HG03045 (cell line): ENCODE data around the gene FETUB.

Experiments used
- ATAC-seq: cut with Tn5 transposase; IDR thresholded peaks from one replicate; pipeline ENCODE4 v1.9.1; 2021; ENCODE audit warnings: mild to moderate bottlenecking, moderate library complexity; ENCODE audit not compliant: unreplicated experiment

The FETUB gene

GRCh38 chr3:186639778-186640472 is at the start of gene FETUB:
Gene FETUB, plus strand, starts transcription at chr3:186640399. Its CDS starts 62 bp downstream, at chr3:186640461.
- no peak for ATAC-seq

GRCh38 chr3:186590580-186591295 is 49.5 kb upstream of the FETUB start:
- no peak for ATAC-seq

GRCh38 chr3:186592682-186593081 is 47.5 kb upstream of the FETUB start:
- no peak for ATAC-seq

- ATAC-seq: no peak
These were observed 46.3 kb upstream of the FETUB start for GRCh38 chr3:186593862-186594261.

GRCh38 chr3:186594591-186595113 is 45.5 kb upstream of the FETUB start:
- ATAC-seq: no peak

GRCh38 chr3:186596568-186597287 is 43.5 kb upstream of the FETUB start:
- no peak for ATAC-seq

- ATAC-seq: no peak
These were observed 42.0 kb upstream of the FETUB start for GRCh38 chr3:186598108-186598784.

DNA sequence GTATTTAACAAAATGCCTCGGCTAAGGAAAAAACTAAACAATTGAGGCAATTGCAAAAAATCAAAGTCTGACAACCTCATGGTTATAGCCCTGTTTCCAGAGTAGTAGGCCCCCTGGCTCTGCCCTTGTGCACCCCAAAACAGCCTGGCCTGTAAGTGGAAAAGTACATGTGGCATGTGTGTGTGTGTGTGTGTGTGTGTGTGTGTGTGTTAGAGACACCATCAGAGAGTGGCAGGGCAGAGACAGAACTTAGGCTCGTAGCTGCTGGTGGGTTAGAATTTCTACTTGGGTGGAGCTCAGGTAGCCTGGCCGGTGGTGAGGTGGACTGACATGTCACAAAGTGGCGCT is 41.4 kb upstream of the FETUB start:
- no peak for ATAC-seq

DNA sequence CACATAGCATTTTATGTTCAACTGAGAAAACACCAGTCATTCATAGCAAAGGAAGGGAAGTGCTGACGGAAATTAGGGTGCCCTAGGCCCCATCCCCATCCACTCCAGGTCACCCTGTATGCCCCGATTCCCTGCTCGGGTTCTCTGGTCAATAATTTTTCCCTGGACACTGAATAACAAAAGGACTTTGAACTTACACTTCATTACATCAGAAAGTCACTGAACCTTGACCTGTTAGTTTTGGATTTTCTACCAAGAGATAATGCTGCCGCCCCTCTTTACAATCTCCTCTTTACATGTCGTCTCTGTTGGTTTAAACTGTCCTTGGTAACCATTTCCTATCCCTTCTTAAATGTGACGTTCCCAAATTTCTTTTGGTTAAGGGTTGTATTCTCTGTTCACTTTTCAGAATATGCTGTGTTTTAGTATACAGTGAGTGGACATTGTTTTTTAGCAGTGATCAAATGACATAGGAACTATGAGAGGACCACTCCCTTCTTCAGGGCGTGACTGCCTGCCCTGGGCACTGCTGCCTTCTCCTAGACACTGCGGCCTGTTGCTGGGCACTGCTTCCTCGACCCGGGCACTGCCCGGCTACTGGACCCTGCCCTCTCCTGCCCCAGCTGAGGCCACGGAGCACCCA is 40.9 kb upstream of the FETUB start:
- ATAC-seq: no peak

DNA sequence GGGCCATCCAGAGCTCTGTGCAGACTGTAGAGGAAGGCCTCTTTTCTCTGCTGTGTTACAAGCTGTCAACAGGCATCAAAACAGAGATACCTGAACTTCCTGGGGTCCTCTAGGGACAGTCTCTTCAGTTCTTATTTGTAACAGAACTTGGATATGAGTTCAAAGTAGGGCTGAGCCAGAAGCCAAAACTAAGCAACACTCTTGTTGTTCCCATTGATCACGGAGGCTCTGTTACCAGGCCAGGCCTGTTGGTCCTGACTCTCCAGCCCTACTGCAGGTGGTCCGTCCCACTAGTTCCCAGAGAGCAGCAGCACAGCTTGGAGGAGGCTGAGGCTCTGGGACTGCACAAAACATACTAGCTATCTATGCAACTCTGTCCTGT is 40.4 kb upstream of the FETUB start:
- no peak for ATAC-seq

- ATAC-seq: no peak
These were observed 39.3 kb upstream of the FETUB start for GRCh38 chr3:186600896-186601295.

DNA sequence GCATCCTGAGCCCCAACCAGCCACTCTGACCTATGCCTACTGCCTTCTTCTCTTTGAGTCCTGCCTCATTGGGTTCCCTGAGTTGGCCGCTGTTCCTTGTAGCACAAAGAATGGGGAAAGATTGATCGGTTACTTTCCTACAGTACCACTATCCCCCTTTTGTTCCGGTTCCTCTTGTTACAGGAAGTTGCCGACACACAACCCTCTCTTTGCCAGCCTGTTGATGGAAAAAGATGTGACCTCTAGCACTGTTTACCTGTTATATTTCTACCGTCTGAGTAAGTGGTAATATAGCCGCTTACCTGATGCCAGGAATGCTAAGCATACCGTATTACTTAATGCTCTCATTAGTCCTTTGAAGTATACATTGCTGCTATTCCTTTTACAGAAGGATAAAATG is 37.0 kb upstream of the FETUB start:
- ATAC-seq: no peak

DNA sequence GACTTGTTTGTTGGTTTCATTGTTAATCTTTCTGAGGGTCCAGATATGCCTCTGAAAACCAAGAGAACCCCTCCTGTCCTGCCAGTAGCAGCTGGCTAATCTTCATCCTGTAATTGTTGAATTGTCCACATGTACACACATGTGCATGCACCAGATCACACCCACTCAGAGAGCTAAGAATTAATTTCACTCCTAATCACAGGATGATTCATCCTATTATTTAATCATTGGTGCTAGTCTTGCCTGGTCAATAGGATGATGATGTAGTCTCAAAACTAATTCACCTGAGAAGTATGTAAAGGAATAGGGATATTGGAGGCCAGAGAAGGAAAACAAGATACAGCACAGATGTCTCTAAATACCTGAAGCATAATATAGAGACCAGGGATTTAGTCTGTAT is 35.1 kb upstream of the FETUB start:
- ATAC-seq: no peak

GRCh38 chr3:186605561-186606545 is 34.3 kb upstream of the FETUB start:
- no peak for ATAC-seq

DNA sequence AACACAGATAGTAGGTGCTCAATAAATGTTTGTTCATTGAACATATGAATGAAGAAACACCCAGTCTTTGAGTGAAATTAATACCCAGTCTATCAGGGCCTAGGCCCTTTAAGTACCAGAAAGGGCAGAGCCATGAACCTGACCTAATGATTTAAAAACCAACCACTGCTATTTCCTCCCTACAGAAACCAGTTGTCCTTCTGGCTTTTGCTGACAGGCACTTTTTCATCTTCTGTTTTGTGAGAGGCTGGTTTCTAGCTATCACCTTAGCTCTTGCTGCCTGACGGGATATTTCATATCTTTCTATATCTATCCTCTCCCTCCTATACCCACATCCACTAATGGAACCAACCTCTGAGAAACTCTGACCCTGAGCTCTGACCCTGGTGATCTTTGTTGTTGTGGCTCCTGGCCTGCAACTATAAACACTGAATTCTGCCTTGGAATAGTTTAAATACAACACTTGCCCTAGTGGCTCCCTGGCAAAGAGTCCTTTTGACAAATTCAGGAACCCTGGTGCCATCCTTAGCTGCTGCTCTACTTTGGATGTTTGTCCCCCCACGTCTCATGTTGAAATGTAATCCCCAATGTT is 31.5 kb upstream of the FETUB start:
- no peak for ATAC-seq

GRCh38 chr3:186609247-186609868 is 30.8 kb upstream of the FETUB start:
- no peak for ATAC-seq

DNA sequence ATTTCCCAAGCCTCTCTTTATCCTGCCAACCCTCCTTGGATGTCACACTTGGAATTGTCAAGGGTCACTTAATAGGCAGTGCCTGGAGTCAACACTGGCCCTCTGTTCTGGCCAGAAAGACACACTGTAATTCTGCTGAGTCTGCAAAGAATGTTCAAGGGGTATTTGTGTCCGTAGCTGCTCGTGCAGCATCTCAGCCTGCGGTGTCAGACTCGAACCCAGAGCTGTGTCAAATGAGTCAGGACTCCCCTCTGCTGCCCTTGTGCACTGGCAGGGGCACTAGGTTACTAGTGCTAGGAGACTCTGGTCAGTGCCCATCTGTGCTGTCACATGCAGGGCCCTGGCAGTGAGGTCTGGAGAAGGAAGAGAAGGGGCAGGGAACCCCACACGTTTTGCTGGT is 28.1 kb upstream of the FETUB start:
- ATAC-seq: no peak

DNA sequence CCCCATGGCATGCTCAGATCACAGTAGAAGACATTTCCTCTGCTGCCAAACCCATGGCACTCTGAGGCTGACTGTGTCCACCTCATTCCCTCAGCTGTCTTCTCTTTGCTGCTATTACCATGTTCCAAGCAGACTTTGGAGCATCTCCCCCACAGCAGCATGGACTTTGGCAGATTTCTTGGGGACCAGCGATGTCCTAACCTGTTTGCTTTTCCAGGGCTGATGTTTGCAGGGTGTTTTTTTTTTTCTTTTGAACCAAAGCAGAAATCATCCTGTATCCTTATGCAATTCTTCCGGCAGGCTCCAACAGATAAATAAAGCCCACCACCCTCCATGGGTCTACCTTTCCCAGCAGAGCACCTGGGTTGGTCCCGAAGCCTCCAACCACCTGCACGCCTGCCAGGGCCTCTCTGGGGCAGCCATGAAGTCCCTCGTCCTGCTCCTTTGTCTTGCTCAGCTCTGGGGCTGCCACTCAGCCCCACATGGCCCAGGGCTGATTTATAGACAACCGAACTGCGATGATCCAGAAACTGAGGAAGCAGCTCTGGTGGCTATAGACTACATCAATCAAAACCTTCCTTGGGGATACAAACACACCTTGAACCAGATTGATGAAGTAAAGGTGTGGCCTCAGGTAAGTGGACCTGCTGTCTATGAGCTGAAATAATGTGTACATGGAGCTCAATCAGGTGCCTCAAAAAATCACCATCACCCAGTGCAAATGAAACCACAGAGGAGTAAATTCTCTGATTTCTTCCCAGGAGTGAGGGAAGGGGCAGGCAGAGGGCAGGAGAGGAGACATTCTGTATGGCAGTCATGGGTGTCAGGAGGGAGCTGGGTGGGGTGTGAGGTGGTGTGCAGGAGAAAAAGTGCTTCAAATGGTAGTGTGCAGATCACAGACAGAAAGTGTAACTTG is 27.2 kb upstream of the FETUB start, which contains the start of gene AHSG:
TSS of gene AHSG (plus strand) at position 340 of the 916 bp plus-strand sequence. CDS start at position 422, 82 bp downstream.
- ATAC-seq: no peak
